HCEC 1CT (cell line): ENCODE data around the gene BACE1.

Experiments
- DNase-seq: peaks from one replicate; pipeline ENCODE4 v3.0.0-alpha.2; 2017

Gene BACE1

DNA sequence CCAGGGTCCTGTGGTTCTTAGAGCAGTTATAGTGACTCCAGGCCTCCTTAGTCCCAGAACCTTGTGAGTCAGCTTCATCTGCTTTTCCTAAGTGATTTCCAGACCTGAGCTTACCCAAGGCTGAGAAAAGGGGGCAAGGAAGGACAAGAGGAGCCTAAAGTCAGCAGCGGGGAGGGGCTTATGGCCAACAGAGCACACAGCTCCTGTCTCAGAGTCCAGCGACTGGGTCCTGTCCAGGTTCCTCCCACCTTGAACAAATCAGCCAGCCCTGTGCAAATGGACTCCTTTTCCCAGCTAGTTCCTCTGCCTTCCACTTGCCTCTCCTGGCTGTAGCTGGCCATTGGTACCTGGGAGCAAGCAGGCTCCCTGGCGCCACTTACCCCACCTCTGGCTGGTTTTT is 10.9 kb downstream of the BACE1 start:
- DNase-seq = no peak

DNA sequence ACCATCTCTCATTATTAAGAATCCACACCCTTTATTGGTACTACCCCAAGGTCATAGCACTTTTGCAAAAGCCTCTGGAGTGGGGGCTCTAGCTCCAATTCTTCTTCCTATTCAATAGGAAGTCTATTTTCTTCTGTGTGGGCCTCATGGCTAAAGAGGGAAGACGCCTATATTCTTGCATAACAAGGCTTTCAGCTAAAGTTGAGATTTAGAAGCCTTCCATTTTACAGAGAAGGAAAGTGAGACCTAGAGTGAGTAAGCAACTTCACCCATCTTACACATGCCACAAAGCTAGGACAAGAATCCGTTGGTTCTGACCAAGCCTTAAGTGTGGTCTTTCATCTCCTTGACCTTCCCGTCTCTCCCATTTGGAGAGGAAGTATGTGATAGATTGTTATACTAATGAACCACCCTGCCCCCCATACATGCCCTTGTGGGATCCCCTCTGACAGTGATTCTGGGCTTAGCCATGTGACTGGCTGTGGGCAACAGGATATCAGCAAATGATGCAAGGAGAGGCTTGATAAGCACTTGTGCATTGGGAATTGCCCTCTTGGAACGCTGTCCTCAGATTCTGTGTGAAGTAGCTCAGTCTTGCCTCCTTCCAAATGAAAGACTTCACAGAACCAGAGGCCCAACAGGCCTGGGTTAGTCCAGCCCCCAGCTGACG is 12.3 kb downstream of the BACE1 start:
- DNase-seq = no peak

DNA sequence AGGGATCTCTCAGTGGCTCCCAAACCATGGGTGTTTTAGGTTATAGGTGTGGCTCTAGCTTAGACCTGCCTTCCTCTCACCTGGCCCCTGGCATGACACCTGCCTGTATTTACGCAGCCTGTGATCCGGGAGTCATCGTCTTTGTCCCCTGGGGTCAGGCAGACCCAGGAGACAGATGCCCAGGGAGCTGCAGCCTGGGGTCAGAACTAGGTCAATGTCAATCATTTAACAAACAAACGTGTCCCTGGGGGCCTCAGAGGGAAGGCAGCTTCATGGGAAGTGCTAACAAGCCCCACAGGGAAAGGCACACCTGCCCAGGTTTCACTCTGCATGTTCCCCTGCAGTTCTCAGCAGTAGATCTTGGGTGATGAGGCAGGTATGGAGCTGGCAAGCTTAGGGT is 13.0 kb downstream of the BACE1 start:
- DNase-seq = no peak

DNA sequence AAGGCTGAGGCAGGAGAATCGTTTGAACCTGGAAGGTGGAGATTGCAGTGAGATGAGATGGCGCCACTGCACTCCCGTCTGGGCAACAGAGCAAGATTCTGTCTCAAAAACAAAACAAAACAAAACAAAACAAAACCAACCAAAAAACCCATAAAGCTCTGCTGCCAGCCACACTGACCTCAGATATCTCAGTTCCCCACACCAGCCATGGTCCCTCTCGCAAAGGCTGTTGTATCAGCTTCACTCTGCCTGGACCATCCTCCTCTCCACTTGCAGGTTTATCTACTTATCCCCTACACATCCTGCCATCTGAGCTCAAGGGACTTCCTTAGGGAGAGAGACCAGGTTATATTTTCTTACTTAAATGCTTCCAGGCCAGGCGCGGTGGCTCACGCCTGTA is 13.8 kb downstream of the BACE1 start:
- DNase-seq = no peak

DNA sequence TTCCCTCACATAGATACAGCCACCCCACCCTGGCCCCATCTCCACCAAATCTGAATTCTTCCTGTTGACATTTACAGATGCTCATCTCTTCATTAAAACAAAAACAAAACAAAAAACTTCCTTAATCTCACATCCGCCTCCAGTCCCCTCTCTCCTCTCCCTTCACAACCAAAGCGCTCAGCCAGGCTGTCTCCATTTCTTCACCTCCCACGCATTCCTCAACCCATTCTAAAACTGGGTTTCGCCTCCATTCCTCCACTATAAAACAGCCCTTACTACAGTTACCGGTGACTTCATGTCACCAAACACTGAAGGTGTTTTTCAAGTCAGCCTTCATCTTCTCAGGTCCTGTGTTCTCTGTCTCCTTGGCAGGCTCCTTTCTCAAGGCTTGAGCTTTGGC is 15.3 kb downstream of the BACE1 start:
- DNase-seq = no peak

DNA sequence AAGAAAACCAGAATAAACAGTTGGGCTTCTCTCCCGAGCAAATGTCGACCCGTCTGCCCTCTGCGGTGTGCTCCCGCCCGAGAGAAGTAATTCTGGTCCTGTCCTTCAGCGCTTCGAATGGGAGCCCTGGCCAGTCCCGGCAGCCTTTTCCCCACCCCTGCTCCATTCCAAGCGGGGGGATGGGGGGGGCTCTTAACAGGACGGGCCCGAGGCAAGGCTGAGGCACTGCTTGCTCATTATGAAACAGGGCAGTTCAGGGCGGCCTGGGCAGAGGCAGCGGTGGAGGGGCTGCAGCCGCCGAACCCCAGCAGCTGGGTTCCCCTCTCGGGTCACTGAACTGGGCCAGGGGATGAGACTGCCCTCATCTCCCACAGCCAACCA is 15.8 kb downstream of the BACE1 start:
- DNase-seq = no peak

DNA sequence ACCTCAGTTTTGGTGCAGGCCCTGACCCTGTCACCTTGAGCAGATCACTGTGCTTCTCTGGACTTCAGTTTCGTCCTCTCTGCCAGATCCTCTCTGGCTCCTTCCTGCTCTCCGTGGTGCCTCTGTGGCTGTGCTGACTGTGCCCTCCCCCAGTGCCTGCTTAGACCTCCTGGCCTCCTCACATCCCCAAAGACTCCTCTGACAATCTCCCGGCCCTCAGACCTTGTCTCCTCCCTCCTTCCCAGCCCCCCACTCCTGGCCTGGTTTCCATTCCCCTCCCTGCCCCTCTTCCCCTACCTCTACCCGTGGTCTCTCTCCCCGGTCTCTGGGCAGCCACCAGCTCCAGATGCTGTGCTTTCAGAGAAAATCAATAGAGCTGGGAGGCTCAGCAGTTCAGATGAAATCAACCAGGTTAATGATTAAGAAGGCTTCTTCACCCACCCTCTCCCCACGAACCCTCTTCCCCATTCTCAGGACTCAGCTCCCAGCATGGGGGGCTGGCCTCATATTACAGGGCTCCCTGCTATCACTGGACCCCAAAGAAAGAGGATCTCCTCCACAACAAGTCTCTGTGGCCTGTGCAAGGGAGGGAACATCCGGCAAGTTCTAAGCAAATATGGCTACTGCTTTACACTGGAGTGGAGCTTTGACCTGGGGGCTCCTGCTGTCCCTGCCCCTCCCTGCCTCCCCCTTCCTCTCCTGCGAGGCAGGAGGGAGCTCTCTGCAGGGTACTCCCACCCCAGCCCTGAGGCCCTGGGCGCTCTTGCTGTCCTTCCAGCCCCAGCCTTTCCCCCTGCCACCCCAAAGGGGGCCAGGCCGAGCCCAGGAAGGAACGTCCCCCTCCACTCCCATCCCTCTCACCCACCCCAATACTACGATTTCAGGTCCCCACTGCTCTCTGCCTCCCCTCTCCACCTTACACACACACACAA is 16.4 kb downstream of the BACE1 start:
- DNase-seq = no peak

DNA sequence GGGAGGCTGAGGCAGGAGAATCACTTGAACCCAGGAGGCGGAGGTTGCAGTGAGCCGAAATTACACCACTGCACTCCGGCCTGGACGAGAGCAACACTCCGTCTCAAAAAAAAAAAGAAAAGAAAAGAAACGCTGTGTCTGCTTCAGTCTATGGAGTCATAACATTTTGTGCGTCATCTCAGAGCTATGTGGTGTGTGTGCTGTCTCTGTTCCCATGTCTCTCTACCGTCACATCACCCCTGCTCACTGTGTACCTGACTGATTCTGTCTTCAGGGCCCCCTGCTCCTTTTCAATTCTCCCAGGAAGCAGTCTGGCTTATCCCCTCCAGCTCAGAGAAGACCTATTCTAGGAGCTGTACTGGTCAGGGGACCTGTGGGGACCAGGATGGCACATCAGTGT is 17.9 kb downstream of the BACE1 start:
- no peak for DNase-seq

DNA sequence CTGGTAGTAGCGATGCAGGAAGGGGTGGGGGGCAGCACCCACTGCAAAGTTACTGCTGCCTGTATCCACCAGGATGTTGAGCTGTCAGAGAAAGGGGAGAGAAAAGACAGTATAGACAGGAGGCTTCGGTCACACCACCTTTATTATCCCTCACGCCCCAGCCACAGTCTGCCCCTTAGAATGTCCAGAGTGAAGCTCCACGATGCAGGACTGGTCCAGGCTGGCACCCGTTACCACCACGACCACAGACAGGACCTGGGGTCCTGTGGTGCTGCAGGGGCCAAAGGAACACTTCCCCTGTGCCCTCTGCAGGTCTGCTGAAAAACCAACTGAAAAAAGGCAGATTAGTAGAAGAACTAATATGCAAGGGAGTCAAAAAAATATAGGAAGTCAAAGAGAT is 19.2 kb downstream of the BACE1 start:
- DNase-seq = no peak

DNA sequence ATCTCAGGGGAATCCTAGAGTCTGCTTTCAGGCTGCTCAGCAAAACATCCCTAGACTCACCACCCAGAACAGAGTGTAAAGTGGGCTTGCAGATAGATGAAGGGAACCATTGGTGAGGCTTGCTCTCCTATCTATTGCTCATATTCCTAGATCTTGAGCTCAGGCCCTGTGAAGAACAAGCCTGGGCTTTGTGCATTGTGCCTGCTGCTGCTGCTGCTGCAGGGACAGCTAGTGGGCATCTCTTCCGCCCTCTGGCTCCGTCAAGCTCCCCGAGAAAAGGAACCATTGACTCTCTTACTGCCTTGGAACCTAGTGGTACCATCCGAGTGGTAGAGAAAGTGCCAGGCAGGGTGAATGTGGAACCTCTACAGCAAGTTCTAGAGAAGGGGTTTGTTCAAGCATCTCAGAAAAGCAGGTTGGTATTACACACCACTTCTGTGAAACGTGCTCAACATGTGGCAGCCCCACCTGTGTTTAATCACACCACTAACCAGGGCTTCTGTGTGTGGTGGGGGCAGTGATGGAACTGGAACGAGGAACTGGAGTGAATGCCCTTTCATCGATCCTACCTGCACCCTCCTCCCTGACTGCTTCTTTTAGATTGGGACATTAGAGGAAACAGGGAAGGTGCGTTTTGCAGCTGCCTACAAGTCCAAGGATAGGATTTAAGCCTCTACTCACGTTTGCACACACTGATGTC is 20.5 kb downstream of the BACE1 start:
- no peak for DNase-seq

DNA sequence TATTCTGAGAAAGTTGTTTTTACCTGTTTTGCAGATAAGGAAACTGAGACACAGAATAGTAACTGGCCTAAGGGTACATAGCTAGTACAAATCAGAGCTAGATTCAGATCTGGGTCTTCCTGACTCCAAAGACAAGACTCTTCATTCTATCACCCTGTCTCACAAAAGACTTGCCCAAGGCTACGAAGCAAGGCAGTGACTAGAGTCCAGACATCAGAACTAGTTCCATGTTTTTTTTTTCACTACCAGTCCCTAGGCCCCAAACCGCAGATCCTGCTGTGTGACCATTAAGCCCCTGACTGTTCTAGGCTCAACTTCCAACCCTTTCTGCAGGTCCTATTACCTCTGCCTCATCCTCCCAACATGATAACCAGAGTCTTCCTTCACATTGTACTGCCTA is 23.4 kb downstream of the BACE1 start:
- DNase-seq = no peak

DNA sequence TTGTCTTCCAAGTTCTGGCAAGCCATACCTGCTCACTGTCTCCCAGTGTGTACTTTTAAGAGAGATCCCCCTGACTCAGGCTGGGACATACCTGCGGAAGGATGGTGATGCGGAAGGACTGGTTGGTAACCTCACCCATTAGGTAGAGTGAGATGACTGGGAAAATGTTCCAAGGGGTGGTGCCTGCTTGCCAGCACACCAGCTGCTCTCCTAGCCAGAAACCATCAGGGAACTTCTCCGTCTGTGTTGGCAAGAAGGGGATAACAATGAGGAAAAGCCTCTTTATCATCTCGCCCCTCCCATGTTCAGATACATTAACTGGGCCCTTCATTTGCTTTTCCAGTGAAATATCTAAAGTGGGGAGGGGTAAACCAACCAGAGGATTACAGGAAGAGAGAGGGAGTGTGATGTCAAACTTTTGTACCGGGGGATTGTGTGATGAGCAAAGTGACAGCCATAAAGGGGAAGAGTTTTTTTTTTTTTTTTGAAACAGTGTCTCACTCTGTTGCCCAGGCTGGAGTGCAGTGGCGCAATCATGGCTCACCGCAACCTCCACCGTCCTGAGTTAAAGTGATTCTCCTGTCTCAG is 25.2 kb downstream of the BACE1 start, which contains the start of gene BACE1-AS:
BACE1-AS (plus strand) TSS at position 538 of the 588 bp plus-strand sequence.
- DNase-seq = no peak

DNA sequence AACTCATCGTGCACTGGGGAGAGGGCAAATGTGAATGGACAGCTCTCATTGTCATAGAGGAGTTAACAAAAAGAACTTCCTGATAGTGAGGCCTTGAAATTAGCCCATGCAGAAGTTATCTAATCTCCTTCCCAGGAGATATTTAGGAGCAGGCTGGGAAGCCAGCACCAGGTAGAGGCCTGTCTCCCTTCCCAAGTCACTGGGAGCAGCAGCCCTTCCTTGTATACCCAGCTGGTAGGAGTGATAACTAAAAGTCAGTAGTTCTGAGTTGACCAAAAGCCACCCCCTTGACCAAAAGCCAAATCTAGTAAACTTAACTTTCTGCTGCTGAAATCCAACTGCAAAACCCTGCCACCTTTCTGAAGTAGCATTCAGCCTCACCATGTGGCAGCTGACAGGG is 26.3 kb downstream of the BACE1 start:
- no peak for DNase-seq

DNA sequence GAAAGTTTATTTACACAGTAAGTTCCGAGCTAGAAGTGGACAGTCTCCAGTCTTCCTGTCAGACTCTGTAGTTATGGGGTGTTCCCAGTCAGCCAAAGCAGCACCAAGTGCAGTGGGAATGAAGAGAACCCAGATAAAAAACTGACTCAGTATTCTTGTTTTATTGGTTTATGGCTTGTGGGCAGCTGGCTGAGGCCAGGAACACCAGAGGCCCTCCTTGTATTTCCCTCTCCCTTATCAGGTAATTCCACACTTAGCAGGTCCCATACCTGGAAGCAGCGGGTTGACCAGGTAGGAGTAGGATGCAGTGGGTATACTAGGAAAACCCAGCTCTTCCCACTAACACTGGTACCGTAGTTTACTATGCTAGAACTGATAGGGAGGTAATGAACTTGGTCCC is 28.4 kb downstream of the BACE1 start:
- DNase-seq = no peak

DNA sequence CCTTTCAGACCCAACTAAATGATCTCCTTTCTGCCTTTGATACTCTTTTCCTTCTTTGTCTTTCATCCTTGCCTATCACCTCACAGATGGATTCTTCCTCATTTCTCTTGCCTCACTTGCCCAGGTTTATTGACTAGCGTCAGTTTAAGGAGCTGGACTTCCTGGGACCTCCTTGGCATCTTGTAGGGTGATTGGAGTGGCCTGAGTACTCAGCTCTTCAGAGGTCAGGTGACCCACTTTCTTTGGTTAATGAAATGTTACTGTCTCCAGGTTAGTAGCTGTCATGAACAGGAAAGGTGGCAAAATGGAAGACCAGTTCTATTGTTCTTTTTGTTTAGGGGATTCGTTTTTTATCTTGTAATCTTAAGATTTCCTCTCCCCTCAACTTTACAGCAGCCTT is 29.5 kb downstream of the BACE1 start:
- DNase-seq = no peak

DNA sequence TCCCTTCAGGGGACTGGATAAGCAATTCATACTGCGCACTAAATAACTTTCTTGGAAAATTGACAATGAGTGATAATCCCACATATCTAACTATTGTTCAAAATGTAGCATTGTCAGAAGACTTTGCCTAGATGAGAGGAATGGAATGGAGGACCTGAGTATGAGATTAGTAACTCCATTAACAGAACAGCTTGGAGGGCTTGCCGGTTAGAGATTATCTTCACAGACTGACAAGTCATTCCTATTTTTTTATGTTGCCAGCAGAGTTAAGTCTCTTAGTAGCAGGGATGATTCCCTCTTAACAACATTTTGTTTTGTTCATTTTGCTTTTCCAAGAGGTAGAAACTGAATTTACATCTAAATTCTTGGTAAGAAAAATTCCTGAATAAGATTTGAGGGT is 32.0 kb downstream of the BACE1 start:
- no peak for DNase-seq

DNA sequence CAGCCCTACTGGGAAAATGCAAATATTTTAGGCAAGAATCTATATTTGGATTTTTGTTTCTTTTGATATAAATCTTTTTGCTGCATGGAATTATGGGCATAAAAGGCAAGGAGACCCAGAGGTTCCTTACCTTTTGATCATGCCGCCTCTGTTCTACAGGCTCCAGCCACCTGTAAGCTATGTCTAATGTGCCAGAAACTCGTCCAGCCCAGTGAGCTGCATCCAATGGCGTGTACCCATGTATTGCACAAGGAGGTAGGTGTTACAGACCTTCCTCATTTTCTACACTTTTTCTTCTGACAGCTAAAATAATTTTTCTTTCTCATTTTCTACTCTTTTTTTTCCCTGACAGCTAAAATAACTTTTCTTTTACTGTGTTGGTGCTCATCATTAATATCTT is 33.1 kb downstream of the BACE1 start:
- DNase-seq = no peak

DNA sequence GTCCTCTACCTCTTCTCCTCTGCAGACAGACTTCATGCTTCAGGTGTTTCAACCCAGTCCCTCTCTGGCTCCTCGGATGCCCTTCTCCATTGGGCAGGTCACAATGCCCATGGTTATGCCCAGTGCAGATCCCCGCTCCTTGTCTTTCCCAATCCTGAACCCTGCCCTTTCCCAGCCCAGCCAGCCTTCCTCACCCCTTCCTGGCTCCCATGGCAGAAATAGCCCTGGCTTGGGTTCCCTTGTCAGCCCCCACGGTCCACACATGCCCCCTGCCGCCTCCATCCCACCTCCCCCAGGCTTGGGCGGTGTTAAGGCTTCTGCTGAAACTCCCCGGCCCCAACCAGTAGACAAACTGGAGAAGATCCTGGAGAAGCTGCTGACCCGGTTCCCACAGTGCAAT is 34.2 kb downstream of the BACE1 start:
- DNase-seq = no peak

DNA sequence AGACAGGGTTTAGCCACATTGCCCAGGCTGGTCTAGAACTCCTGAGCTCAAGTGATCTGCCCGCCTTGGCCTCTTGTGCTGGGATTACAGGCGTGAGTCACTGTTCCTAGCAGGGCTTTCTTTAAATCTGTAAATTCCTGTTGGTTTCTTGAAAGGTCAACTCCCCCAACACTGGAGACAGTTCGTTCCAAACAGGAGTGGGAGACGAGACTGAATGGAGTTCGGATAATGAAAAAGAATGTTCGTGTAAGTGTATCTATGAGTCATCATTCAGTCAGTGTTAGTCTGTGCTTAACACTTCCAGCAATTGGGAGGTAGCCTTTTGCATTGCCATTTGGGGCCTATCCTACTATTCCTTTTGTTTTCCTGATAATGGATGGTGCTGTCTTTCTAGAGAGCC is 34.9 kb downstream of the BACE1 start:
- peak; percentile 97 for DNase-seq

DNA sequence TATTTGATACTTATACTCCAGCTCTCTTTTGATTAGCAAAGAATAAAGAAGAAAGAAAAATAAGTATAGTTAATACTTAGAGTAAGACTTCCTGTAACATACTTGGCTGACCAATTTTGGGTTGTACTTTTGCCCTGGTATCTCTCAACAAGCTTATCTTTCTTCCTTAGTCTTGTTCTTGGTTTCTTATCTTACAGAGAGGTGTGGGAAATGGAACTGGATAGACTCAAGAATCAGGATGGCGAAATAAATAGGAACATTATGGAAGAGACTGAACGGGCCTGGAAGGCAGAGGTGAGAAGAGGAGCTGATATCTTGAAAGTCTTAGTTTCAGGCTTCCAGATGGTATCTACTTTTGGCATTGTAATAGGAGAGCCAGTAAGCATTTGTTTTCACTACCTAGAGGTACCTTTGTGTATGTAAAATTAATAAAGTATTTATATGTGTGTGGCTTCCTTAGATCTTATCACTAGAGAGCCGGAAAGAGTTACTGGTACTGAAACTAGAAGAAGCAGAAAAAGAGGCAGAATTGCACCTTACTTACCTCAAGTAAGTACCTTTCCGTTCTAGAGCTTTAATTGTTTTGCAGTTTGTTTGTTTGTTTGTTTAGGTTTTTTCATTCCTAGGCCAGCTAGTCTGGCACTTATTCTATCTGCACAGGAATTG is 36.2 kb downstream of the BACE1 start:
- DNase-seq = no peak

DNA sequence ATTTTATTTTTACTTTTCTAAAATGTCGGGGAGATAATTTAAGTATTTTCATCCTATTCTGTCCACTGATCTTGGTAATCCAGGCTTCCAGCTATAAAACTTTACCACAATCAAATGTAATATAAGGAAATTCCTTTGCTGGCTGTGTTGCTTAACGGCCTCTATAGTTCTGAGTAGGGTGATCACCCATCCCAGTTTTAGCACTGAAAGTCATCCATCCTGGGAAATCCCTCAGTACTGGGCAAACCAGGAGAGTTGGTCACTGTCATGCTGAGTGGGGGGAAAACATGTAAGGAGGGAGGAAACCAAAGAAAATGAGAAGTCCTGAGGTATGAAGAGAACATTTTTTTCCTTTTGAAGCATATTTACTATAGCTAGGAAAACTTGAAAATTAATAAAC is 37.7 kb downstream of the BACE1 start:
- DNase-seq = no peak

DNA sequence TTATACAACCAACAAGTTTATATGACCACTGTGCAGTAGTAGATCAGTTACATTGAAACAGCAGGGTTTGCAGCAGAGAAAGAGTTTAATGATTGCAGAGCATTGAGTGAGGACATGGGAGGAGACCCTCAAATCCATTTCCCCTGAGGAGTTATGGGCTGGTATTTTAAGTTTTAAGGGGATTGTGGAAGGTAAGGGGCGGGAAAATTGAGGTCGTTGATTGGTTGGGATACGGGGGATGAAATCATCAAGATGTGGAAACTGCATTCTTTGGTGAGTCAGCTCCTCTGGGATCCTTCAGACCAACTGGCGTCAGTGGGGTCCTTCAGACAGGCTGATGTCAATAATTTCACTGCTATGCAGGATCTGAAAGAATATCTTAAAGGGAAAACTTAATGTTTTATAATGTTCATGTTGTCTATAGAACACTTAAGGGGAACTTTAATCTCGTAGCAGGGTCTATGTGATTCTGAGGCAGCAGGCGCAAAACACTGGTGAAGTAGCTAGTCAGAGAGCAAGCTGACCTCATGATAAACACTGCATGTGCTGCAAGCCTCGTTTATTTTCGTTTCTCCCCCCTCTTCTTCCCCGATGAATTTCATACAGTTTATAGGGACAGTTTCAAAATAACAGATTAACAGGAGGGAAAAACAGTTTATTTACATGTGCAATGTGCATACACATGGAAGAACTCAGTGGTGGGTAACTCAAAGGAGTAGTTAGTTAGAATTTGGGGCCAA is 42.3 kb downstream of the BACE1 start:
- peak; percentile 78 for DNase-seq
